Stimulated activated CD4-positive, alpha-beta T cell treated with anti-CD3 and anti-CD28 coated beads, Interleukin-15, amount 100 ng/mL, for 48 hours (primary cell): Measurements from ENCODE around the gene EEF2K.
"Not testable (repeated sequence)": the region's sequence is repeated elsewhere in the genome, so short reads cannot be mapped to it uniquely, and the experiment has no call there.

Source experiments
- DNase-seq, 2 donors: peaks; one replicate each; pipeline ENCODE4 v3.0.0-alpha.2; 2020; ENCODE audit warnings: low read depth in 2 of 2

Gene EEF2K

DNA sequence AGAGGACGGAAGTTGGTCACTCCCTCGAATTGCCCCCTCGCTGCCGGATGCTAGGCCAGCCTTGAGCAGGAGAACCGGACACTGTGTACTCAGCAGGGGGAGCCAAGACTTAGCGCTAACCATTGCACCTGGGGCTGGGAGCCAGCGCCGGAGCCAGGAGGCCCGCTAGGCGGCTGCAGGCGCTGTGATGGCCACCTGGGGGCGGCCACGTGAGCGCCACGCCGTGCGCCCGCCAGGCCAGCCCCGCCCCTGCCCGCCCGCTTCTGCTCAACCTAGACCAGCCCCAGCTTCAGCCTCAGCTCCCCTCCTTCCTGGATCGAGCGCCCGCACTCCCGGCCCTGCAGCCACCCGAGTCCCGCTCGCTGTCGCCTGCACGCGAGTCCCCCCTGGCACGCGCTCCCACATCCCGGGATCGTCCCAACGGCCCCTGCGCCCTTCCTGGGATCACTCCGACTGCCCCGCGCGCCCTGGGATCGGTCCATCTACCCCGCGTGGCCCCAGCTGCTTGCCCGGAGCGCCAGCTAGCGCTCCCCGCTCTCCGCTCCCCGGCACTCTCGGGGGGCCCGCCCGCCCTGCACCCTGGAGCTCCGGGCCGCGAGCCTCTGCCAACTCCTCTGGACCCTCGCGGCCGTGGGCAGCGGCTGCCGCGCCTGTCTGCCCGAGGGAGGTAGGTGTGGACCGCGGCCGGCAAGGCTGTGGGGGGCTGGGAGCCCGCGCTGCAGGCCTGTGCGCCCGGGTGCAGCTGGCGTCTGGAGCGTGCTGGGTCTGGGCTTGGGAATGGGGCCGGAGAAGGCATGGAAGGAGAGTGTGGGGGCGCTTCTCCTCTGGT is at the start of gene EEF2K:
EEF2K (plus strand) TSS at position 266 of the 829 bp plus-strand sequence. CDS start 19,452 bp downstream, outside the sequence.
- peak; percentile 73 to 85 for DNase-seq

DNA sequence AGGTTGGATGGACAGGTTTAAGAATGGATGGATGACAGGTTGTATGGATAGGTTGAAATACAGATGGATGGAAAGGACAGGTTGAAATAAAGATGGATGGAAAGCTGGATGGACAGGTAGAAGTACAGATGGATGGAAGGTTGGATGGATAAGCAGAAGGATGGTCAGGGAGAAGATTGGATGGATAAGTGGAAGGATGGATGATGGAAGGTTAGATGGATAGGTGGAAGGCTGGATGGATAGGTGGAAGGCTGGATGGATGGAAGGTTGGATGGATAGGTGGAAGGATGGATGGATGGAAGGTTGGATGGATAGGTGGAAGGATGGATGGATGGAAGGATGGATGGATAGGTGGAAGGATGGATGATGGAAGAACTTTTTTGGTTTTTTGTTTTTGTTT is 44.7 kb upstream of the EEF2K start:
- no peak for DNase-seq

DNA sequence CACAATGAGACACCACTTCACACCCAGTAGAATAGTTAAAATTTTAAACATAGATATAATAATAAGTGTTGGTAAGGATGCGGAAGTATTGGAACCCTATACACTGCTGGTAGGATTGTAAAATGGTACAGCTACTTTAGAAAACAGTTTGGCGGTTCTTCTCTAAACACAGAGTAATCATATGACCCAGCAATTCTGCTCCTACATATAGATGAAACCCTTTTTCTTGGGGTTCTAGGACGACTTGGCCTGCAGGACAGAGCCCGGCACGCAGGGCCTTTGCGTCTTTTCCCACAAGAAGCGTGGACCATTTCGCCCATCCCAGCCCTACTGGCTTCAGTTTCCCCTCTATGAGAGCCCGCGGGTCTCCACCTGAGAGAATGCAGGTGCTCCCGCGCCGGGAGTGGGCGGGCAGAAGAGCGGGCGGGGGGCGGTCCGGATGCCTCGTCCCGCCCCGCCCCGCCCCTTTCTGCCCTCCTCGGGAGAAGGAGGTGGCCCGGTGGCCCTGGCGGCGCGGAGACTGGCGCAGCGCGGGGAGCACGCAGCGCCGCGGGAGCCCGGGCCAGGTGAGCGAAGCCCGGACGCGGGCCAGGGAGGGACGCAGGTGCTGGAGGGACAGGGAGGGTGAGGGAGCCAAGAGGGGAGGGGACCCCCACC is 44.0 kb upstream of the EEF2K start, which contains the start of gene SDR42E2:
SDR42E2 (plus strand) TSS at position 508 of the 657 bp plus-strand sequence. CDS start 3,077 bp downstream, outside the sequence.
- DNase-seq = peak in 1 of 2 donors; percentile 12

DNA sequence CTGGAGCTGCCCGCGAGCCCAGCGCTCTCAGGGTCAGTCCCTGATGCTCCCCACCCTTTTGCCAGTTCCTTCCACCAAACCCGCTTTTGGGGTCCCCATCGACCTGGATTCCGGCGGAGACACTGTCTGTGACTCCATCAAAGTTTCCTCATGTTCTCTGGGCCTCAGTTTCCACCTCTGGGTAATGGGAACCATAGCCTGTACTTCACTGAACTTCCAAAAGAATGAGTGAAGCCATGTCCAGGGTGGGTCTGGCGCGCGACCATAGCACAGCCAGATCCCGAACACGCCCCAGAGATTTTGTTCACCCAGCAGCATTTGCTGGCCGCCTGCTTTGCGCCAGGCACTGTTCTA is 43.4 kb upstream of the EEF2K start:
- DNase-seq = no peak

DNA sequence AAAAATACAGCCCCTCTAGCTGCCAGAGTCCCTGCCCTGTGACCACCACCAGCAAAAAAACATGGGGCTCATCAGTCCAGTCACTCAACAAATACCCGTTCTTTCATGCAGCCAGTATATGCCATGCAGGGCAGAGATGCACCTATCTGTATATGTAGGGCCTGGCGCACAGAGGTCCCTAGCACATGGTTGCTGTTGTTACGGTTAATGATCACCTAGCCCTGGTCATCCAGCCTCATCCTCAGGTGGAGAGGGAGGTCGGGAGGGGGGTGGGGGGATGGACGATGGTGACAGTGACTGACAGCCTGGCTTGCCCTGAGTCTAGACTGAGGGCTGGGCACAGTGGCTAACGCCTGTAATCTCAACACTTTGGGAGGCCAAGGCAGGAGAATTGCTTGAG is 42.3 kb upstream of the EEF2K start:
- DNase-seq = no peak

DNA sequence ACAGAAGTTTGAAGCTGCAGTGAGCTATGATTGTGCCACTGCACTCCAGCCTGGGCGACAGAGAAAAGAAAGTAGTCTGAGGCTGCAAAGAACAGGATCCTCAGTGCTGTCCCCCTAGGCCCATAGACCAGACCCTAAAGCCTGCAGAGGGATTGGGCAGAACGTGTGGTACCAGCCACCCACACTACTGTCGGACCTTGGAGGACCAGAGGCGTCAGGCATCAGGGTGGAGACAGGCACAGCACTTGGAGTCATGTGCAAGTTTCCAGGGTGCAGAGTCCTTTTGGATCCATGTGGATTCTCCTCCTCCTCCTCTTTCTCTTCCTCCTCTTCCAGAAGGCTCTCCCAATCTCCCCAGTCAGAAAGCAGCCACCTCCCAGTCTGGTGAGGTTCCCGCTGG is 41.6 kb upstream of the EEF2K start:
- DNase-seq = no peak

DNA sequence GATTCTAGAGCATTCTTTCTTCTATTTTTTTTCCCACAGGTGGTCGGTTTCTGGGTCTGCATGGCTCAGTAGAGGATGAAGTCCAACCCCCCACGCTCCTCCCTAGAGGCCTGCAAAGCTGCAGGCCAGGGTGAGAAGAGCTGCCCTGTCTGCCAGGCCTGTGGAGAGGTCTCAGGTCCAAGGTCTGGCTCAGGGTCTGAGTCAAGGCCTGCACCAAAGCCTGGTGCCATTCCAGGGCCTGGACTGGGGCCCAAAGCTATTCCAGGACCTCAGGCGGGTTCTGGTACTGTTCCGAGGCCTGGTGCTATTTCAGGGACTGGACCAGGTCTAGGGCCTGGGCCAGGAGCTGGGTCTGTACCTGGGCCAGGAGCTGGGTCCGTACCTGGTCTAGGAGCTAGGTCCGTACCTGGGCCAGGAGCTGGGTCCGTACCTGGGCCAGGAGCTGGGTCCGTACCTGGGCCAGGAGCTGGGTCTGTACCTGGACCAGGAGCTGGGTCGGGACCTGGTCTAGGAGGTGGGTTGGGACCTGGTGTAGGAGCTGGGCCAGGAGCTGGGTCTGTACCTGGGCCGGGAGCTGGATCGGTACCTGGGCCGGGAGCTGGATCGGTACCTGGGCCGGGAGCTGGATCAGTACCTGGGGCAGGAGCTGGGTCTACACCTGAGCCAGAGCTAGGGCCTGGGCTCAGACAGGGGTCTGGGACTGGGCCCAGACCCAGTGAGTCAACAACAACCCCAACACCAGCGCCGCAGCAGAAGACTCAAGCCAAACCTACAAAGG is 40.4 kb upstream of the EEF2K start:
- DNase-seq = no peak

DNA sequence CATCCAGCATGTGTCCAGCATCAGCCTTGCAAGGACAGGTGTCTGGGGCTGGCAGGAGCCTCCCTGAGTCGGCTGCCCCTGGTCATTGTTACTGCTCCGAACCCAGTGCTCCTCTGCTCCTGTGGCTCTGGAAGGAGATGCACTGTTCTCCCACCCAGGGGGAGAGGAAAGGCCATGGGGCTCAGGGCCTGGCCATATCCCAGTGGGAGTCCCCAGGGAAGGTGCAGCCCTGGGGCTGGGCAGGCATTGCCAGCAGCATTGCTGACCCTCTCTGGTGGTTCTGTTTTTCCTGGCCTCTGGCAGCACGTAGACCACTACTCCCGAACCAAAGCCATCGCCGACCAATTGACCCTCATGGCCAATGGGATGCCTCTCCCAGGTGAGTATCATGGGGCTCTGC is 34.1 kb upstream of the EEF2K start:
- no peak for DNase-seq

DNA sequence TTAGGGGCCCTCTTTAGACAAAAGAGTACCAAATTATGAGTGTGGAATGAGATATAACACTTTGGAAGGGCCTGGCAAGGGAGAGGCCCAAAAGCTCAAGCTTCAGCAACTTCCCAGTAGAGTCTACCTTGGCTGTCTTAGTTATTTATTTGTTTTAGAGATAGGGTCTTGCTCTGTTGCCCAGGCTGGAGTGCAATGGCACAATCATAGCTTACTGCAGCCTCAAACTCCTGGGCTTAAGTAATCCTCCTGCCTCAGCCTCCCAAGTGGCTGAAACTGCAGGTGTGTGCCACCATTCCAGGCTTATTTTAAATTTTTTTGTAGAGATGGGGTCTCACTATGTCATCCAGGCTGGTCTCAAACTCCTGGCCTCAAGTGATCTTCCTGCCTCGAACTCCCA is 33.4 kb upstream of the EEF2K start:
- not testable (repeated sequence) for DNase-seq

DNA sequence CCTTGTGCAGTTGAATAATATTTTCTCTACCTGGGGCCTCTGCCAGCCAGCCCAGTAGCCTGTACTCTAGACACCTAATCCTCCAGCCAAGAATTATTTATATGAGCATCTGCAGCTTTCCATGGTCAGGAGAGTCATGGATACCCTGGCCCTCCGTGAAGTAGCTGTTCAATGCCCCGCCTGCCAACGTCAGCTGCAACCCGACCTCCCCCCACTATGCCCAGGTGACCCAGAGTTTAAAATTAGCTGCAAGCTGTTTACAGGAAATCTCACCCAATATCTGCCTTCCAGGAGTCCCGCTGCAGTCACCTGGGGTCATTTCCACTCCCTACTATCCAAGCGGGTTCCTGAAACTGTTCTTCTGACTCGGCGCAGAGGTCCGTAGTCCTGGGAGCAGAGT is 31.4 kb upstream of the EEF2K start:
- no peak for DNase-seq

DNA sequence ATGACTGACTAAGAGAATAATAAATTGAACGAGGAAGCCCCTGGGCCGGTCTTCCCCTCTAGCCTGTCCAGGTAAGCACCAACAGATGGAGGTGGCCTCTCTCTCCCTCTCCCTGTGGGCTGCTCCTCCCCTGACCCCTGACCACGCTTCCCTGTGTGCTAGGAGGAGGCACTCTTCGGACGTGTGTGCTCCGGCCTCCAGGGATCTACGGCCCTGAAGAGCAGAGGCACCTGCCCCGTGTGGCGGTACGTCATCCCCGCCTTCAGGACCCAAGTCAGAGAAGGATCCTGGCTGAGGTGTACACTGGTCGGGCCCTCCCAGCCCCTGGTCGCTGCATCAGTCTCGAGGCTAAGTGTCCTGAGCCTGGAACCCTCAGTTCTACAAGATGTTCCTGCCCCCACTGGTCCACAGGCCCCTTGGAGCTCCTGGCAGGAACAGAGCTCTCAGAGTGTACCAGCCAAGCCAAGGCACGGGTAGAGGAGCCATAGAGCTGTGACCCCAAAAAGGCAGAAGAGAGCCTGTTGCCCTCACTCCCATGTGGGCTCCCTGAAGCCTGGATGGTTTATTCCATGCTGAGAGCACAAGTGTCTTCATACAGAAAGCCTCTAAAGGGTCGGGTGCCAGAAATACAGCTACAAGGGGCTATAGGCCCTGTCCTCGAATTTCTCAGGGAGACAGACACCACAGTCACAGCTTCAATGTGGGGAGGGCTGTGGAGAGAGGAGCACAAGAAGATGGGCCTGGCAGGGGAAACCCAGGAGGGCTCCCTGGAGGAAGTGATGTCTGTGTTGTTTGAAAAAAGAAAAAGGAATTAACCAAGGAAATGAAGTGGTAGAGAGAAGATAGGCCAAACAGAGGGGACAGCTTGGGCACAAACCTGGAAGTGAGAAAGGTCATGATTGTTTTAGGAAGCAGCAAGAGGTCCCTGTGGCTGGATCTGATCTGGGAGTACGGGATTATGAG is 27.8 kb upstream of the EEF2K start:
- no peak for DNase-seq

DNA sequence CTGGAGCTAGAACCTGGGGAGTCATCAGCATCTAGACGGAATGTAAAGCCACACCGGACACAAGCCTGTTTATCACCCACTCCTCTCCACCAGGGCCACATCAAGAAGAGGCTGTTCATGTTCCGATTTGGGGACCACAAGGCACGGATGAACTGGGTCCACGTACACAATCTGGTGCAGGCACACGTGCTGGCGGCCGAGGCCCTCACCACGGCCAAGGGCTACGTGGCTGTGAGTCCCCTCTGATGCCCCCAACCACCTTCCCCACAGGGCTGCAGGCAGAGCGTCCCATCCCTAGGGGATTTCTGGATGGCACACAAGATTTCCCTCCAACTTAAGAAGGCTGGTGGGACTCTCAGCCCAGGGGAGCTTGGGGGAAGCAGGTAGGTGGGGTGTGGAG is 24.7 kb upstream of the EEF2K start:
- DNase-seq = no peak

DNA sequence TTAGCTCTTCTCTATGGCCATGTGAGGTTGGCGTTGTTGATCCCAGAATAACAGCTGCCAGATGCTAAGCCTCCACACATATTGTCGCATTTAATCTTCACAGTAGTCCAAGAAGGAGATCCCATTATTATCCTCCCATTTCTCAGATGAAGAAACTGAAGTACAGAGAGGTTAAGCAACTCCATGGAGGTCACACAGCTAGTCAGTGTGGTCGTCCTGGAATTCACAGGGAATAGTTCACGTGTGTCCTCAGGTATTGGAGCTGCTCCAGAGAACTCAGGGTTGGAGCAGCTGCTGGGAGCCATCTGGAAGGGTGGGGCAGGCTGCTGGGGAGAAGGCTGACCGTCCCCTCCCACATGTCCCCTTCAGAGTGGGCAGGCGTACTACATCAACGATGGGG is 24.2 kb upstream of the EEF2K start:
- no peak for DNase-seq

DNA sequence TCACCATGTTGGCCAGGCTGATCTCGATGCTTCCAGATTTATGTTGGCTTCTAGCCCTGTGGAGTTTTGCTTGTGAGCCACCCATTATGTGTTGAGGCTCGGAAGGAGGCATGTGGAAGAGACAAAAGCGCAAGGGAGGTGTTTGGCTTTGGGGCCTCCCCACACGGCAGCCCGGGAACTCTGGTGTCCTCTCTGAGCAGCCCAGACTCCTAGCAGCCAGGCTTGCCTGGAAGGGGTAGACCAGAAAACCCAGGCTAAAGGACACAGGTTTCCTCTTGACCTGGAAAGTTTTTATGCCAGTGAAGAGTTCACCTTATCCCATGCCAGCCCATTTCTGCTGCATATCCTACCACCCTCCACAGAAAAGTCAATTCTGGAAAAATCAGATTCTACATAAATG is 22.7 kb upstream of the EEF2K start:
- DNase-seq = no peak

DNA sequence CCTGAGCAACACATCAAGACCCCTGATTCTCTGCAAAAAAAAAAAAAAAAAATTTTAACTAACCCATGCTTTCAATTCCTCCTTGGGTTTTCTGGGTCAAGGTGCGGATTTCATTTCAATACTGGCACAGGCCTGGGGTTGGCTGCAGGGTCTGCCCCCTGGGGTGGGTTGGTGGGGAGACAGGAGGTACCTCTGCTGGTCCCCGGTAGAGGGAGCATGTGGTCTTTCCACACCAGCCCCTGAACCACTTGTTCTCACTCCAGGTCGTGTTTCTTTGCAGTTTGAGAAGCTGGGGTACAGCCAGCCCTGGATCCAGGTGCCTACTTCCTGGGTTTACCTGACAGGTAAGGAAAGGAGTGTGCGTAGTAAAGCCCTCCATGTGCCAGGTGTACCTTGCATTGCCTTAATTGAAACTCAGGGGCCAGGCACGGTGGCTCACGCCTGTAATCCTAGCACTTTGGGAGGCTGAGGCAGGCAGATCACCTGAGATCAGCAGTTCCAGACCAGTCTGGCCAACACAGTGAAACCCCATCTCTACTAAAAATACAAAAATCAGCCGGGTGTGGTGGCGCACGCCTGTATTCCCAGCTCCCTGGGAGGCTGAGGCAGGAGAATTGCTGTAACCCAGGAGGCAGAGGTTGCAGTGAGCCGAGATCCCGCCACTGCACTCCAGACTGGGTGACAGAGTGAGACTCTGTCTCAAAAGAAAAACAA is 22.0 kb upstream of the EEF2K start:
- DNase-seq = no peak

DNA sequence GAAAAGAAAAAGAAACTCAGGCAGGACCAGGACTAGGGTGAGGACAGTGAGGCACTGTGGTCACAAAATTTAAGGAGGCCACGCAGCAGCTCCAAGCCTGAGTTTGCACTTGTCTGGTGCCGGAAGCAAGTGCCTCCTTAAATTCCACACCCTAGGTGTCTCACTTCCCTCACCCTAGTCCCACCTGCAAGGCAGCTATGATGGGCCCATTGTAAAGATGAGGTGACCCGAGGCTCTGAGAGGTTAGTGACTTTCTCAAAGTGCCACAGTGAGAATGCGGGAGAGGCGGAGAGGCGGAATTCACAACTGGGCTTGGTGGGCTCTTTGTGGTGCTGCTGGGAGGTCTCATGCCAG is 21.5 kb upstream of the EEF2K start:
- DNase-seq = no peak

DNA sequence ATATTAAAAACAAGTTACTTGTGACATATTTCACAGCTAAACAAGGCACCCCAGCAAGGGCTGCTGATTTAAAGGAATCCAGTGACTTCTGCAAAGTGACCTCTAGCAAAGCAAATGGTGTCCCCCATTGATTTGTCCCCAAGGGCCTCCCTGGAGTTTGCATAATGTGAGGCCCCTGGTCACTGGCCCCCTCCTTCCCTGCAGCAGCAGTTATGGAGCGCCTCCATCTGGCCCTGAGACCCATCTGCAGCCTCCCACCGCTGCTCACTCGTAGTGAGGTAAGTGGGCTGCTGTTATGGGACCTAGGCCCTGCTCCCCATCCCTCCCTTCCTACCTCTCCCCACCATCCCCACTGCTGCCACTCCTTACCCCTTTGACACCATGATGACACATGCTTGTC is 19.6 kb upstream of the EEF2K start:
- DNase-seq = no peak

DNA sequence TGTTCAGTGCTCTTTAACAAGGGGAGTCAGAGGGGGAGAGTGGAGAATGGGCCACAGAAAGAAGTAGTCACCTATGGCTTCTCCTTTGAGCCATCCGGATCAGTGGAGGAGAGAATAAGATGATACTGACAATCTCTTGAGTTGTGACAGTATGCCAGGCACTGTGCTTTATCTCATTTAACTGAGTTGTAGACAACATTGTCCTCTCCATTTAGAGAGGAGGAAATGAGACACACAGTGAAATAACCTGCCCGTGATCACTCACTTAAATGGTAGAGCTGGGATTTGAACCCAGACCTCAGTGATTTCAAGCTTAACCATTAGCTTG is 17.8 kb upstream of the EEF2K start:
- no peak for DNase-seq

DNA sequence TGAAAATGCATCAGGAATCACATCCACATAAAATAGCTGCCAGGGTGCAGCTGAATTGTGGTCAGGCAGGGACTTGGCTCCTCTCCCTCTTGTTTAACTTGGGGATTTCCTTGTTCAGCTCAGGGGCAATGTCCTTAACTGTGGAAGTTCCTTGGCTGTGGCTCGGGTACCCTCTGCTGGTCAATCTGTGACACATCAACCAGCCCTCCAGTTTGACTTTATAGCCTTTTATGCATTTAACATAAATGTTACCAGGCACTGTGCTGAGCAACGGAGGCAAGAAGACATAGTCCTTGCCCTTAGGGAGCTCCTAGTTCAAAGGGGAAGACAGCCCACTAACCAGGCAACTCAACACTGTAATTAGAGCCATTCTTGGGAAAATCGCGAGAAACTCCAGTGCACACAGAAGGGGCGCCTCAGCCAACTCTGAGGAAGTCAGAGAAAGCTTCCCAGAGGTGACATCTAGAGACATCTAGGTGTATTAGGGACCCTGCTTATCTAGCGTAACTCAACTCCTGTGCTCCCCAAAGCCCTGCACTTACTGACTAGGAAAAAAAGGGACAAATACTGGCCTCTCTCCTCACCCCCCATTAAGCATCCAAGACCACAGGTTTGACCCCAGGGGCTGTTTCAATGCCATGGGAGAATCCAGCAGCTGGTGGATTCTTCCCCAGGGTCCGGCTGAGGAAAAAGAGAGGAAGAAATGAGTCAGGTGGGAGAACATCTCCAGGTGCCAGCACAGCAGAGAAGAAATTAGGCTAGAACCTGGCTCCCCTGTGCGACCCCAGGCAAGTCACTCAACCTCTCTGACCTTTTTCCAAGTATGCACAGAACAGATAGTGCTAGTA is 17.3 kb upstream of the EEF2K start:
- no peak for DNase-seq

DNA sequence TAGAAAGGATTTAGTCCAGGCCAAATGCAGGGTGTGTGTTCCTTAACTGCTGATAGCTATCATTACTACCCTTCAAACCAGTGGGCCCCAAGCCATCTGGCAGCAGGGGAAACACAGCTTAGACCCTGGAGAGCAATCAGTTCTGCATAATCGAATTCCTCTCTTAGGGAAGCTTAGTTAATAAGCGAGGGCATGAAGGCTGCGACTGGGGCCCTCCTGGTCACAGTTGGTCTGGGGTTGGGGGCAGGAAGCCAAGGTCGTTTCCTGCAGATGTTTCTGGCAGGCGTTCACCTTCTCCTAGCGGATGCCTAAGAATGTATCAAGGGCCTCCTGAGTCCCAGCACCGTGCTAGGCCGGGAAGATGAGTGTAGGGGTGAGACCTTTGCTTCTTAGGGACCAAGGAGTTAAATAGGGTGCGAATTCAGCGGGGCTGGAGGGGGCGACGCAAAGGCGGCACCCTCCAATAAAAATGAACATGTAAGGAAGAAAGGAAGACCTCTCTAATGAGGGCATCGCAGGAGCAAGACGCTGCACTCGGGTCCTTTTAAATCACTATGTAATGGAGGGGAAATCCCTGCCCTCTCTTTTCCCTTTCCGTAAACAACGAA is 16.5 kb upstream of the EEF2K start:
- no peak for DNase-seq
